ENCODE data around the gene GOLT1A.

GRCh38 chr1:204169858-204170257 is 43.9 kb downstream of the GOLT1A start:
- no peak for TF ChIP-seq CTCF (conservative IDR thresholded peaks at IDR 0.05 in 1 of 2, IDR thresholded peaks at IDR 0.05 in 1 of 2; ENCODE audit: low read depth in 1 of 2, low read length in 2 of 2)
- TF ChIP-seq EZH2 (IDR thresholded peaks at IDR 0.05; ENCODE audit: low read length, missing control alignments) = no peak
